Loucy (cell line): ENCODE results near the gene RAD23B.

Experiments used
- H2AFZ ChIP-seq: fragments of 200-600 bp; sonication (generic); 2 replicates; pipeline ENCODE4 v1.6.0; 2016; ENCODE audit warnings: antibody characterized with exemption, mild to moderate bottlenecking, low read length, moderate library complexity
- H3F3A ChIP-seq: fragments of 200-600 bp; 2 replicates; pipeline ENCODE4 v1.6.0; 2016; ENCODE audit warnings: antibody characterized with exemption, low read depth, mild to moderate bottlenecking
- H3K27me3 ChIP-seq: fragments of 200-600 bp; sonication (generic); 2 replicates; pipeline ENCODE4 v1.6.1; 2014; ENCODE audit warnings: low read length, mild to moderate bottlenecking; ENCODE audit not compliant: insufficient read depth, poor library complexity, severe bottlenecking
- H3K36me3 ChIP-seq: fragments of 200-600 bp; sonication (generic); 2 replicates; pipeline ENCODE4 v1.6.1; 2016; ENCODE audit warnings: low read length; ENCODE audit not compliant: insufficient read depth
- H3K4me1 ChIP-seq: fragments of 200-600 bp; sonication (generic); 2 replicates; pipeline ENCODE4 v1.5.1; 2014; ENCODE audit warnings: low read length, mild to moderate bottlenecking; ENCODE audit not compliant: insufficient read depth, poor library complexity, severe bottlenecking
- H3K4me2 ChIP-seq: fragments of 200-600 bp; sonication (generic); 2 replicates; pipeline ENCODE4 v1.6.0; 2014; ENCODE audit warnings: antibody characterized with exemption, low read length, low read depth, mild to moderate bottlenecking; ENCODE audit not compliant: poor library complexity, severe bottlenecking
- H3K4me3 ChIP-seq: fragments of 200-600 bp; sonication (generic); 2 replicates; pipeline ENCODE4 v1.5.1; 2014; ENCODE audit warnings: low read length, mild to moderate bottlenecking, mixed read lengths; ENCODE audit not compliant: poor library complexity, severe bottlenecking
- H3K79me2 ChIP-seq: fragments of 200-600 bp; sonication (generic); 2 replicates; pipeline ENCODE4 v1.6.1; 2014; ENCODE audit warnings: low read length; ENCODE audit not compliant: insufficient read depth
- H3K9ac ChIP-seq: fragments of 200-600 bp; sonication (generic); 2 replicates; pipeline ENCODE4 v1.6.0; 2014; ENCODE audit warnings: mild to moderate bottlenecking, low read depth, low read length, moderate library complexity; ENCODE audit not compliant: poor library complexity, severe bottlenecking
- H3K9me2 ChIP-seq: fragments of 200-600 bp; sonication (generic); replicated peaks from 2 replicates; pipeline ENCODE4 v1.6.1; 2016; ENCODE audit warnings: low read depth, low read length, mixed read lengths
- H3K9me3 ChIP-seq: fragments of 200-600 bp; sonication (generic); 2 replicates; pipeline ENCODE4 v1.6.1; 2014; ENCODE audit warnings: mild to moderate bottlenecking, antibody characterized with exemption, low read length, low read depth; ENCODE audit not compliant: insufficient read depth
- H4K20me1 ChIP-seq: fragments of 200-600 bp; sonication (generic); 2 replicates; pipeline ENCODE4 v1.6.0; 2014; ENCODE audit warnings: antibody characterized with exemption, low read length, mild to moderate bottlenecking; ENCODE audit not compliant: insufficient read depth, poor library complexity, severe bottlenecking
- EZH2phosphoT487 ChIP-seq: fragments of 200-600 bp; IDR thresholded peaks from 2 replicates; pipeline ENCODE4 v1.6.1; 2018; ENCODE audit warnings: antibody characterized with exemption, mild to moderate bottlenecking, moderate library complexity, borderline replicate concordance
- TF ChIP-seq, protein P1 (sequence below): fragments of 200-600 bp; sonication (generic); conservative IDR thresholded peaks from 2 replicates; pipeline ENCODE4 v1.5.1; 2014; ENCODE audit warnings: mild to moderate bottlenecking, antibody characterized with exemption, low read length

Gene RAD23B

DNA sequence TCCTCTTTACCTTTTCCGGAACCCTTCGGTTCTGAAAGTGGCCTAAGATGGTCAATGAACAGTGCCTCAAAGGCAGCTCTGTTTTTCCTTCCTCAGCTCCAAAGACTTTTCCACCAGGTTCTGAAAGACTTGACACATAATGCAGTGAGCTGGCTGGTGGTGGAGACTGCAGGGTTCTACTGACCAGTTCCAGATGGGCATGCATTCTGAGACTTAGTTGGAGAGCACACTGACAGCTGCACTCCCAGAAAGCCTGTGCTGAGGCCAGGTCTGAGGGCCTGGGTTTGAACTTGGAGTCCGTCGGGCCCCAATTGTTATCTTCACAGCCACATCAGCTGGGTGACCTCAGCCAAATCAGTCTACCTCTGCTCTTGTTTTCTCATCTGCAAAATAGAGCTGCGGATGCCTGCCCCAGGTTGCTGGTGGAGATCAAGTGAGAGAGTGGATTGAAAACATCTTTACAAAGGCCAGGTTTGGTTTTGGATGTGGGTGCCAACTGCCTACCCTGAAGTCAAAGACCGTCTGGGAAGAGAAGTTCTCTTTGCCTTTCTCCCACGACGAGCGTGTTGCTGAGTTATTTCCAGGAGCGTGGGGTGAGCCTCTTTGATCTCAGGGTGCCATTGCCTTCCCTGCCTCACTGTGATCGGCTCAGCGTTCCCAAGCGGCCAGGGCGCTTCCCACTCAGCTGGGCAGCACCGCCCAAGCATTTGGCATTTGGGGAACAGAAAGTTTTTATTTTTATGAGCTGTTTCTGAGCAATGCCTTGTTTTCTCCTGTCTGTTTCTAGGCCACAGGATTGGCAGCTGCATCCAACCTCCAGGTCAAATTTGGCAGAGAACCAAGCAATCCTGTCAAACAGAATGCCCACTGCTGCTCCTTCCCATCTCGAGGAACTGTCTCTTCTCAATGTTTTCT is 54.9 kb downstream of the RAD23B start:
- TF ChIP-seq, protein P1, sequence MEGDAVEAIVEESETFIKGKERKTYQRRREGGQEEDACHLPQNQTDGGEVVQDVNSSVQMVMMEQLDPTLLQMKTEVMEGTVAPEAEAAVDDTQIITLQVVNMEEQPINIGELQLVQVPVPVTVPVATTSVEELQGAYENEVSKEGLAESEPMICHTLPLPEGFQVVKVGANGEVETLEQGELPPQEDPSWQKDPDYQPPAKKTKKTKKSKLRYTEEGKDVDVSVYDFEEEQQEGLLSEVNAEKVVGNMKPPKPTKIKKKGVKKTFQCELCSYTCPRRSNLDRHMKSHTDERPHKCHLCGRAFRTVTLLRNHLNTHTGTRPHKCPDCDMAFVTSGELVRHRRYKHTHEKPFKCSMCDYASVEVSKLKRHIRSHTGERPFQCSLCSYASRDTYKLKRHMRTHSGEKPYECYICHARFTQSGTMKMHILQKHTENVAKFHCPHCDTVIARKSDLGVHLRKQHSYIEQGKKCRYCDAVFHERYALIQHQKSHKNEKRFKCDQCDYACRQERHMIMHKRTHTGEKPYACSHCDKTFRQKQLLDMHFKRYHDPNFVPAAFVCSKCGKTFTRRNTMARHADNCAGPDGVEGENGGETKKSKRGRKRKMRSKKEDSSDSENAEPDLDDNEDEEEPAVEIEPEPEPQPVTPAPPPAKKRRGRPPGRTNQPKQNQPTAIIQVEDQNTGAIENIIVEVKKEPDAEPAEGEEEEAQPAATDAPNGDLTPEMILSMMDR = no peak
- no peak for TF ChIP-seq EZH2phosphoT487
- Histone ChIP-seq H3K79me2 (no peaks in the 10 kb centered on the region), H3F3A (no peaks in the 10 kb centered on the region)

GRCh38 chr9:107338911-107339659 is 56.0 kb downstream of the RAD23B start:
- no peaks in the 10 kb centered on the region for H3K4me1 ChIP-seq
- no peaks in the 10 kb centered on the region for H3K9me3 ChIP-seq
- no peaks in the 10 kb centered on the region for H3K27me3 ChIP-seq
- TF ChIP-seq, protein P1 = no peak
- TF ChIP-seq EZH2phosphoT487 = no peak
- no peaks in the 10 kb centered on the region for H3F3A ChIP-seq
- no peaks in the 10 kb centered on the region for H3K79me2 ChIP-seq
- no peak overlapping the region for H3K9ac ChIP-seq
- no peak overlapping the region for H3K4me3 ChIP-seq
- no peaks in the 10 kb centered on the region for H3K9me2 ChIP-seq
- peaks cover 14% of the 10 kb centered on the region; the same call in 1 of the 2 replicates for H3K36me3 ChIP-seq
- no peak overlapping the region for H2AFZ ChIP-seq
- H4K20me1 ChIP-seq = no peaks in the 10 kb centered on the region
- no peak overlapping the region for H3K4me2 ChIP-seq

More for the DNA sequence above, 54.9 kb downstream of the RAD23B start:
- Histone ChIP-seq H3K4me1 (no peaks in the 10 kb centered on the region), H3K9ac (no peak overlapping the region), H4K20me1 (no peaks in the 10 kb centered on the region), H3K9me3 (no peaks in the 10 kb centered on the region), H3K9me2 (no peaks in the 10 kb centered on the region), H2AFZ (no peak overlapping the region), H3K27me3 (no peaks in the 10 kb centered on the region), H3K4me2 (no peak overlapping the region), H3K36me3 (peaks cover 26% of the 10 kb centered on the region; the same call in 1 of the 2 replicates), H3K4me3 (no peak overlapping the region)

DNA sequence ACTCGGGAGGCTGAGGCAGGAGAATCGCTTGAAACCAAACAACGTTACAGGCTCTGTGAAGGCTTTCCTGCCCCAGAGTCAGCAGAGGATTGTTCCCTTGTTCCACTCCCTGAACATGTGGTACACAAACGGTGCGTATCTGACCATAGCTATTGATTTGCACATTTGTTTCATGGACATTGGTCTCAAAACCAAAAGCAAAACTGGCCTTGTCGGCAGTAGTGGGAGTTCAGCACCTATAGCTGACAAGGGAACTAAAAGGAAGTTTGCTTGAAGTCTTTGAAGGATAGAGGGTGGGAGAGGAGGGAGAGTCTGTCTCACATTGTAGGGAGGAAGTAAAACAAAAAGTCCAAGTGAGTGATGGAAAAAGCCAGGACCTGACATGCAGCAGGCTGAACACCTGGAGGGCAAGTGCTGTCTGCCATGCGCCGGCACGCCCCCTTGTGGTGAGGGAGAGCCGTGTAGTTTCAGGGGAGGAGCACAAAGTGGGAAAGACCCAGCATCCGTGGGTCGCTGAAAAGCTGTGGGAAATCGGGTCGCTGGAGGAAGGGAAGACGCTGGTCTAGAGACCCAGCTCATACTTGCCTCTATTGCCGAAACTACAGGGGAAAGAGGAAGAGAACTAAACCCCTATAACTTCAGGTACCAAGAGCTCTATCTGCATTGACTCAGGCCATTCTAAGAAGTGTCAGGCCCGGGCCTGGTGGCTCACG is 58.0 kb downstream of the RAD23B start:
- Histone ChIP-seq H3K9me2 (no peaks in the 10 kb centered on the region), H3K36me3 (peaks cover 6% of the 10 kb centered on the region; the same call in 1 of the 2 replicates), H3K4me2 (no peak overlapping the region), H3K27me3 (no peaks in the 10 kb centered on the region), H3K9me3 (no peaks in the 10 kb centered on the region), H3F3A (no peaks in the 10 kb centered on the region), H3K4me3 (no peak overlapping the region), H3K4me1 (no peaks in the 10 kb centered on the region), H2AFZ (no peak overlapping the region), H3K9ac (no peak overlapping the region), H4K20me1 (no peaks in the 10 kb centered on the region), H3K79me2 (no peaks in the 10 kb centered on the region)
- TF ChIP-seq, protein P1 = peak; percentile 89
- no peak for TF ChIP-seq EZH2phosphoT487
